ENCODE results near the gene MBLAC1. TPM values are rescaled to one million over a fixed set of nuclear protein-coding genes. Genes with fewer than 3 reads are reported as not detected.

MBLAC1 gene
- total RNA-seq, 5 donors from 2014 or later (not counting 1 experiment from before 2014, with no cell fraction given): 3.2 to 8.6 (median 5.3) TPM

DNA sequence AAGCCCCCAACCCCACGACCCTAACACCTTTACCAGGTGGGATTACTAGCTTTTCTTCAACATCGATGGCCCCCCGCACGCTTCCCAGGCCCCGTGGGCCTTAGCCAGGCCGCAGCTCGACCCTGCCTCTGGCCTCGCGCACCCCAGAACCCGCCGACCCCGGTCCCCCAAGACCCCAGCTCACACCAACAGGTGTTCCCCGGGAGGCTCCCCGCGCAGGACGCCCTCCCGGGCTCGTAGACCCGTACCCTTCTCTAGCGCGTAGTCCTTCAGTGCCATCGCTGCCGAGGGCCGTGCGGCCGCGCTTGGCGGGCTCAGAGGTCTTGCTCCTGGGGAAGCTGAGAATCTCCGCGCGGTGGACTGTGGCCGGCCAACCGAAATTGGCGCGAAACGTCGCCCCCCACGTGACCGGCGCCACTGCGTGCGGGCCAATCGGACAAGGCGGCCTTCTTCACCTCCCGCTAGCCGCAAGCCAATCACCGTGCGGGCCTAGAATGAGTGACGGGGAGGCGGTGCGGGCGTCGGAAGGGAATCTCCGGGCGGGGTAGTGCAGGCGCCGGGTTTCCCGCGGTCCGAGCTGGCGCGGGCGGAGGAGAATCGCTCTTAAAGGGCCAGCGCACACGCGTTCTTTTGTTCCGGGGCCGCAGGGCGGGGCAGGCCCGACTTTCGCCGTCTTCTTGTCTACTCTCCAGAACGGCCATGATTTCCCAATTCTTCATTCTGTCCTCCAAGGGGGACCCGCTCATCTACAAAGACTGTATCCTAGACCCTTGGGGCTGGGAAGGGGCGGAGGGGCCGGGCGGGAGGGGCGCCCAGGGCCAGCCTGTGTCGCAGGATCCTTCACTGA lies 25.5 kb upstream of the MBLAC1 start, which contains the start of the genes AP4M1 and MCM7:
AP4M1 (plus strand) TSS at position 628 of the 847 bp plus-strand sequence; CDS start at position 700, 72 bp downstream.
MCM7 (minus strand) TSS at position 382 of the 847 bp plus-strand sequence; CDS start at position 279, 103 bp downstream.
- POLR2A ChIA-PET: interaction anchor here (0.6 to 2.5 kb wide), 10 partner anchors 19 to 543 kb away, joined by 3 to 19 read pairs (median 4); partner anchors contain the start of genes MBLAC1 (in 1 of the 2), TRIM4 (in 1 of the 2) and ZNF655 (in 1 of the 2)
- H3K4me3 Mint-ChIP-seq: peak within 1 kb of the TSS; percentile 91 to 96 (median 92)
- Histone ChIP-seq H3K4me1 (ENCODE audit: control insufficient read depth in 1 of 2, extremely low read depth in 1 of 2, insufficient read depth in 2 of 2, low read length in 2 of 2) (peaks cover 9 to 38% of the 10 kb centered on the region in 2 experiments), H3K4me3 (ENCODE audit: control insufficient read depth in 1 of 2, extremely low read depth in 1 of 2, low read length in 1 of 2) (peak within 1 kb of the TSS; percentile 74 to 98), H3K27ac (ENCODE audit: low read length) (peak within 1 kb of the TSS; percentile 81), H3K36me3 (ENCODE audit: control insufficient read depth in 2 of 2, extremely low read depth in 1 of 2, insufficient read depth in 1 of 2, low read length in 1 of 2) (peaks cover 19 to 40% of the 10 kb centered on the region in 2 donors), H3K27me3 (replicated peaks in 1 of 2; ENCODE audit: control insufficient read depth in 2 of 2, extremely low read depth in 1 of 2, insufficient read depth in 2 of 2, low read length in 1 of 2) (no peaks in the 10 kb centered on the region), H3K9me3 (no peaks in the 10 kb centered on the region)
- peak; percentile 86 to 89 (median 88) for ATAC-seq (replicated peaks in 1 of 4)
- CTCF ChIA-PET: interaction anchor here in 1 of 2 donors (0.6 to 2.7 kb wide), 5 partner anchors 19 to 182 kb away, joined by 3 to 18 read pairs (median 4); partner anchors contain the start of gene TRIM4
- H3K4me1 Mint-ChIP-seq: peaks cover 37 to 47% (median 39%) of the 10 kb centered on the region in 3 donors
- H3K9me3 Mint-ChIP-seq: no peaks in the 10 kb centered on the region
- DNase-seq: peak; percentile 83 to 97 (median 93)
- peaks cover 35% of the 10 kb centered on the region for H3K36me3 Mint-ChIP-seq
- under 1% methylated on average over 73 of the region's 80 CpGs for WGBS (ENCODE audit: insufficient coverage)
- H3K27ac Mint-ChIP-seq: peak within 1 kb of the TSS; percentile 94 to 96
- H3K27me3 Mint-ChIP-seq: no peaks in the 10 kb centered on the region

DNA sequence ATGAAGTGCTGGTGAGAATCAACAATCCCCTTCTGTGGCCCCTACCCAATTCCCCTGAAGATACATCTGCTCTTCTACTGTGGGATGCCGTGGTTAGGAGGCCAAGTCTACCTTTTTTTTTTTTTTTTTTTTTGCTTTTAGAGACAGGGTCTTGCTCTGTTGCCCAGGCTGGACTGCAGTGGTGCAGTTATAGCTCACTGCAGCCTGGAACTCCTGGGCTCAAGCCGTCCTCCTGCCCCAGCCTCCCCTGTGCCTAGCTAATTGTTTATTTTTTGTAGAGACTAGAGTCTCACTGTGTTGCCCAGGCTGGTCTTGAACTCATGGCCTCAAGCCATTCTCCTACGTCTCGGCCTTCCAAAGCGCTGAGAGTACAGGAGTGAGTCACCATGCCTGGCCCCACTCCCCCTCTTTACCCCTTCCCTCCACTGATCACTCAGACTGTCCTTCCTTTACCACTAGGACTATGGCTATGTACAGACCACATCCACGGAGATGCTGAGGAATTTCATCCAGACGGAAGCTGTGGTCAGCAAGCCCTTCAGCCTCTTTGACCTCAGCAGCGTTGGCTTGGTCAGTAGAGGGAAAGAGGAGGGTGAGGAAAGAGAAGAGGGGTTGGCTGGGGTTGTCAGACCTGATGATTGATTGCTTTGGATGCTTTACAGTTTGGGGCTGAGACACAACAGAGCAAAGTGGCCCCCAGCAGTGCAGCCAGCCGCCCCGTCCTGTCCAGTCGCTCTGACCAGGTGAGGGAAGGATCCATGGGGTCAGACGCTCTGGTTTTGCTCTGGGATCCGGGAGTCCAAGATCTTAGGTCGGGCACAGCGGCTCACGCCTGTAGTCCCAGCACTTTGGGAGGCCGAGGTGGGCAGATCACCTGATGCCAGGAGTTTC lies 23.6 kb upstream of the MBLAC1 start:
- peak overlapping the region; percentile 63 to 96 (median 77) for H3K4me3 Mint-ChIP-seq
- peak overlapping the region; percentile 27 to 39 for H3K27ac Mint-ChIP-seq
- ChIA-PET POLR2A (no interaction called here), CTCF (interaction anchor here in 1 of 2 donors (0.6 to 1.3 kb wide), 2 partner anchors 19 to 28 kb away, joined by 3 to 4 read pairs; no protein-coding TSS in a partner anchor)
- no peak overlapping the region for H3K27ac ChIP-seq (ENCODE audit: low read length)
- H3K36me3 ChIP-seq (ENCODE audit: control insufficient read depth in 2 of 2, extremely low read depth in 1 of 2, insufficient read depth in 1 of 2, low read length in 1 of 2): peaks cover 20 to 39% of the 10 kb centered on the region in 2 donors
- no peak overlapping the region for H3K4me3 ChIP-seq (ENCODE audit: control insufficient read depth in 1 of 2, extremely low read depth in 1 of 2, low read length in 1 of 2)
- no peaks in the 10 kb centered on the region for H3K9me3 ChIP-seq
- H3K27me3 Mint-ChIP-seq: no peaks in the 10 kb centered on the region
- no peaks in the 10 kb centered on the region for H3K27me3 ChIP-seq (replicated peaks in 1 of 2; ENCODE audit: control insufficient read depth in 2 of 2, extremely low read depth in 1 of 2, insufficient read depth in 2 of 2, low read length in 1 of 2)
- ATAC-seq (replicated peaks in 1 of 4) (no peak), DNase-seq (no peak)
- no peaks in the 10 kb centered on the region for H3K9me3 Mint-ChIP-seq
- H3K4me1 Mint-ChIP-seq: peaks cover 26 to 36% (median 30%) of the 10 kb centered on the region in 3 donors
- H3K36me3 Mint-ChIP-seq: peaks cover 31% of the 10 kb centered on the region
- H3K4me1 ChIP-seq (ENCODE audit: control insufficient read depth in 1 of 2, extremely low read depth in 1 of 2, insufficient read depth in 2 of 2, low read length in 2 of 2): peaks cover 9 to 36% of the 10 kb centered on the region in 2 experiments
- 96% methylated on average over 11 of the region's 17 CpGs for WGBS (ENCODE audit: insufficient coverage)

DNA sequence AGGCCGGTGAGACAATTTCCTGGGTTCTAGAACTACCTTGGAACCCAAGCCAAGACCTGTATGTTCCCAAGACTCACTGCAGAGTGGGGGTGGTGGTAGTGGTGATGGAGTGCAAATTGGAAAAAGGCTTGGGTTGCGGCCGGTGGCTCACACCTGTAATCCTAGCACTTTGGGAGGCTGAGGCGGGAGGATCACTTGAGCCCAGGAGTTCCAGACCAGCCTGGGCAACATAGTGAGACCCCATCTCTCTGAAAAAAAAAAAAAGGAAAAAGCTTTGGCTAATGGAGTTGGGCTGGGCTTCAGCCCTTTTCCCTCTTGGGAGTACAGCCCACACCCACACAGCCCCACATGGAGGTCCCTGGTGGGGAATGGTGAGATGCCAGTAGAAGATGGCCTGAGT lies 21.2 kb upstream of the MBLAC1 start:
- no peak for DNase-seq
- Mint-ChIP-seq H3K27me3 (no peaks in the 10 kb centered on the region), H3K9me3 (no peaks in the 10 kb centered on the region), H3K4me3 (no peak overlapping the region), H3K27ac (no peak overlapping the region), H3K4me1 (peaks cover 5 to 13% (median 7%) of the 10 kb centered on the region in 3 donors), H3K36me3 (peaks cover 28% of the 10 kb centered on the region)
- Histone ChIP-seq H3K27ac (ENCODE audit: low read length) (no peak overlapping the region), H3K4me1 (ENCODE audit: control insufficient read depth in 1 of 2, extremely low read depth in 1 of 2, insufficient read depth in 2 of 2, low read length in 2 of 2) (peaks cover 0 to 17% of the 10 kb centered on the region in 2 experiments), H3K9me3 (no peaks in the 10 kb centered on the region), H3K27me3 (replicated peaks in 1 of 2; ENCODE audit: control insufficient read depth in 2 of 2, extremely low read depth in 1 of 2, insufficient read depth in 2 of 2, low read length in 1 of 2) (no peaks in the 10 kb centered on the region), H3K36me3 (ENCODE audit: control insufficient read depth in 2 of 2, extremely low read depth in 1 of 2, insufficient read depth in 1 of 2, low read length in 1 of 2) (peaks cover 21 to 42% of the 10 kb centered on the region in 2 donors), H3K4me3 (ENCODE audit: control insufficient read depth in 1 of 2, extremely low read depth in 1 of 2, low read length in 1 of 2) (no peak overlapping the region)
- ChIA-PET CTCF (no interaction called here), POLR2A (interaction anchor here in 1 of 2 donors (0.6 kb wide), 1 partner anchor 156 kb away, joined by 7 read pairs; no protein-coding TSS in a partner anchor)
- no peak for ATAC-seq (replicated peaks in 1 of 4)
- WGBS (ENCODE audit: insufficient coverage): 100% methylated on average over 2 of the region's 4 CpGs

DNA sequence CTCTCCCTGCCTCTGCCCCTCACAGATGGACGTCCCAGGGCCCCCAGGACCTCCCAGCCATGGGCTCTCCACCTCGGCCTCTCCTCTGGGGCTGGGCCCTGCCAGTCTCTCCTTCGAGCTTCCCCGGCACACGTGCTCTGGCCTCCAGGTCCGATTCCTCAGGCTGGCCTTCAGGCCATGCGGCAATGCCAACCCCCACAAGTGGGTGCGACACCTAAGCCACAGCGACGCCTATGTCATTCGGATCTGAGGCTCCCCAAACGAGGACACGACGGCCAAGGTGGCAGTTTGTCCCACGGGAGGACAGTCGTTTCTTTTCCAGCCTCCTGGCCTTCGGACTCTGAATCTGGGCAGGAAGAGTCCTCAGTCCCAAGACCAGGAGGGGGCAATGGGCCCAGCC lies 20.1 kb upstream of the MBLAC1 start:
- CTCF ChIA-PET: no interaction called here

DNA sequence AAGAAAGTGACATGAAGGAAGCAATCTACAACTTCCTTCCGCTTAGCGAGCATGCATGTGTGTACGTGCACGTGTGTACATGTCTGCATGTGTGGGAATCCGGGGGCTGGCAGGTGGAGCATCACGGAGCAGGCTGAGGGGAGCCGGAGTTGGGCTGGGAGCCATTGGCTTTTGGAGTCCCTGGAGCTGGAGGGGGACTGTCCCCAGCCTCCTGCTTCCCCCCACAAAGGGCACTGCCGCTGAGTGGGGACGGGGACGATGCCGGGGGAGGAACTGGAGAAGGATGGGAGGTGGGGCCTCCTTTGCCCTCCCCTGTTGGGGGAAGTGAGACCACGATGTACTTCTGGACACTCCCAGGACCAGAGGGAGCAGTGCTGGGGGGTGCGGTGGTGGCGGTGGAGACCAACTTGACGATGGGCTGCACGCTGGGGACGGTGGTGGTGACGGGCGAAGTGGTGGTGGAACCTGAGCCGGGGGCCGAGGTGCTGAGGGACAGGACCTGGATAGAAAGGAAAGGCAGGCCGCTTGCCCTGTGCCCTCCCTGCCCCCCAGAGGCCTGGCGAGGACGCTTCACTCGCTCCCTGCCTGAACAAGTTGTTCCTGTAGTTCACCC lies 19.5 kb upstream of the MBLAC1 start:
- no peak overlapping the region for H3K27ac ChIP-seq (ENCODE audit: low read length)
- POLR2A ChIA-PET: no interaction called here
- peaks cover 25 to 57% of the 10 kb centered on the region in 2 donors for H3K36me3 ChIP-seq (ENCODE audit: control insufficient read depth in 2 of 2, extremely low read depth in 1 of 2, insufficient read depth in 1 of 2, low read length in 1 of 2)
- no peaks in the 10 kb centered on the region for H3K9me3 ChIP-seq
- ATAC-seq (replicated peaks in 1 of 4) (no peak), DNase-seq (no peak)
- Mint-ChIP-seq H3K9me3 (no peaks in the 10 kb centered on the region), H3K27ac (no peak overlapping the region), H3K4me1 (peaks cover 0 to 10% (median 5%) of the 10 kb centered on the region in 3 donors), H3K36me3 (peaks cover 39% of the 10 kb centered on the region), H3K4me3 (no peak overlapping the region), H3K27me3 (no peaks in the 10 kb centered on the region)
- H3K4me3 ChIP-seq (ENCODE audit: control insufficient read depth in 1 of 2, extremely low read depth in 1 of 2, low read length in 1 of 2): no peak overlapping the region
- no peaks in the 10 kb centered on the region for H3K27me3 ChIP-seq (replicated peaks in 1 of 2; ENCODE audit: control insufficient read depth in 2 of 2, extremely low read depth in 1 of 2, insufficient read depth in 2 of 2, low read length in 1 of 2)
- CTCF ChIA-PET: no interaction called here
- peaks cover 0 to 5% of the 10 kb centered on the region in 2 experiments for H3K4me1 ChIP-seq (ENCODE audit: control insufficient read depth in 1 of 2, extremely low read depth in 1 of 2, insufficient read depth in 2 of 2, low read length in 2 of 2)
- 96% methylated on average over 11 of the region's 25 CpGs for whole genome bisulfite sequencing (ENCODE audit: insufficient coverage)

More for the DNA sequence above, 20.1 kb upstream of the MBLAC1 start:
- no peaks in the 10 kb centered on the region for H3K9me3 ChIP-seq
- no peak overlapping the region for H3K4me3 Mint-ChIP-seq
- no peak for DNase-seq
- ATAC-seq (replicated peaks in 1 of 4): no peak
- no peaks in the 10 kb centered on the region for H3K27me3 Mint-ChIP-seq
- no peaks in the 10 kb centered on the region for H3K27me3 ChIP-seq (replicated peaks in 1 of 2; ENCODE audit: control insufficient read depth in 2 of 2, extremely low read depth in 1 of 2, insufficient read depth in 2 of 2, low read length in 1 of 2)
- H3K36me3 Mint-ChIP-seq: peaks cover 33% of the 10 kb centered on the region
- no peak overlapping the region for H3K27ac ChIP-seq (ENCODE audit: low read length)
- 91% methylated on average over 17 of the region's 17 CpGs for WGBS (ENCODE audit: insufficient coverage)
- H3K36me3 ChIP-seq (ENCODE audit: control insufficient read depth in 2 of 2, extremely low read depth in 1 of 2, insufficient read depth in 1 of 2, low read length in 1 of 2): peaks cover 24 to 51% of the 10 kb centered on the region in 2 donors
- POLR2A ChIA-PET: no interaction called here
- peaks cover under 1 to 10% (median 5%) of the 10 kb centered on the region in 3 donors for H3K4me1 Mint-ChIP-seq
- H3K4me3 ChIP-seq (ENCODE audit: control insufficient read depth in 1 of 2, extremely low read depth in 1 of 2, low read length in 1 of 2): no peak overlapping the region
- no peak overlapping the region for H3K27ac Mint-ChIP-seq
- no peaks in the 10 kb centered on the region for H3K9me3 Mint-ChIP-seq
- H3K4me1 ChIP-seq (ENCODE audit: control insufficient read depth in 1 of 2, extremely low read depth in 1 of 2, insufficient read depth in 2 of 2, low read length in 2 of 2): peaks cover 0 to 11% of the 10 kb centered on the region in 2 experiments

Measured in T-cell (primary cell).